Tibial nerve (tissue), 4 donors: Measurements from ENCODE around the gene PTPRM. TPM values are rescaled to one million over a fixed set of nuclear protein-coding genes. Genes with fewer than 3 reads are reported as not detected.

Experiments used
- DNase-seq, 2 donors: peaks; one replicate each; pipeline ENCODE4 v3.0.0-alpha.2; 2019; ENCODE audit warnings: low spot score in 2 of 2
- H3K27ac ChIP-seq, 4 donors: fragments of 200-600 bp; sonication (generic) in 3 of 4; one replicate each; pipeline ENCODE4 v1.5.1; 2017 to 2019; ENCODE audit warnings: mild to moderate bottlenecking in 1 of 4
- H3K27me3 ChIP-seq, 2 donors: fragments of 200-600 bp; sonication (generic) in 1 of 2; one replicate each; pipeline versions ENCODE4 v1.5.1 to v1.6.0; 2017 to 2019
- H3K36me3 ChIP-seq, 3 donors: fragments of 200-600 bp; sonication (generic); one replicate each; pipeline ENCODE4 v1.5.1; 2018 to 2019
- H3K4me1 ChIP-seq, 4 donors: fragments of 200-600 bp; sonication (generic) in 3 of 4; one replicate each; pipeline ENCODE4 v1.5.1; 2017 to 2019
- H3K4me3 ChIP-seq, 4 donors: fragments of 200-600 bp; sonication (generic) in 3 of 4; one replicate each; pipeline ENCODE4 v1.5.1; 2017 to 2019; ENCODE audit warnings: mild to moderate bottlenecking in 1 of 4, moderate library complexity in 1 of 4
- H3K9me3 ChIP-seq, 4 donors: fragments of 200-600 bp; sonication (generic) in 3 of 4; one replicate each; pipeline ENCODE4 v1.5.1; 2017 to 2019
- CTCF ChIP-seq, 5 experiments: fragments of 200-600 bp in 3 of 5; fragments of 450-650 bp in 2 of 5; sonication (generic) in 3 of 5; IDR thresholded peaks; one replicate each; pipeline ENCODE4 v1.5.1; 2016 to 2019; ENCODE audit warnings: antibody characterized with exemption in 5 of 5, mild to moderate bottlenecking in 3 of 5, moderate library complexity in 2 of 5
- EP300 ChIP-seq, 2 donors: sonication (generic); formaldehyde crosslinking; IDR thresholded peaks; one replicate each; pipeline ENCODE4 v1.6.1; 2017; ENCODE audit warnings: antibody characterized with exemption in 2 of 2, mild to moderate bottlenecking in 1 of 2
- POLR2A ChIP-seq, 2 donors: fragments of 450-650 bp; IDR thresholded peaks; one replicate each; pipeline ENCODE4 v1.6.1; 2017; ENCODE audit warnings: antibody characterized with exemption in 2 of 2, mild to moderate bottlenecking in 2 of 2, moderate library complexity in 2 of 2
- WGBS, 2 donors: methylation state at CpG; one replicate each; pipeline ENCODE4 v1.1.5; 2018; 5-methylcytosine and 5-hydroxymethylcytosine counted together
- total RNA-seq, 4 donors: library from RNA; depleted of rRNA; stranded (reverse); fragments of >200 nt; gene quantifications; one replicate each; pipeline ENCODE4 v1.1.0, GENCODE V29; 2016

Gene PTPRM
- total RNA-seq, 4 donors from 2014 or later, result 62.2 to 92.4 (median 80.7) TPM

DNA sequence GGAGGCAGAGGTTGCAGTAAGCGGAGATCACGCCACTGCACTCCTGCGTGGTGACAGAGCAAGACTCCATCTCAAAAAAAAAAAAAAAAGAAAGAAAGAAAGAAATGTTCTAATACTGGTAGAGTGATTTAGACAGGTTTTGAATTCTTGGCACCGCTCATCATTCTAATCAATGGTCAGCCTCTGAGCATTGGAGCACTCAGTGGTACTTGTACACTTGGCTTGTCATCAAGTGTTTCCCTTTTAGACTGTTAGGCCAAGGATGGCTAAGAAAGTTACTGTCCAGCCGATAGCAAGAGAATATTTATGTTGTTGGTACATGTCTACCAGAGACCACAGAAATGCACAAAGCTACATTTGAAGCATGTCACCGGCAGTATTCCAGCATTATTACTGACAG lies 598.0 kb downstream of the PTPRM start:
- Histone ChIP-seq H3K9me3 (no peaks in the 10 kb centered on the region), H3K36me3 (no peaks in the 10 kb centered on the region), H3K27ac (no peak overlapping the region), H3K4me1 (no peaks in the 10 kb centered on the region), H3K4me3 (no peak overlapping the region), H3K27me3 (no peaks in the 10 kb centered on the region)
- no peak for TF ChIP-seq EP300 (IDR thresholded peaks at IDR 0.05)
- no peak for DNase-seq
- 91 to 96% methylated on average over 6 of the region's 6 CpGs for WGBS, 2 donors

DNA sequence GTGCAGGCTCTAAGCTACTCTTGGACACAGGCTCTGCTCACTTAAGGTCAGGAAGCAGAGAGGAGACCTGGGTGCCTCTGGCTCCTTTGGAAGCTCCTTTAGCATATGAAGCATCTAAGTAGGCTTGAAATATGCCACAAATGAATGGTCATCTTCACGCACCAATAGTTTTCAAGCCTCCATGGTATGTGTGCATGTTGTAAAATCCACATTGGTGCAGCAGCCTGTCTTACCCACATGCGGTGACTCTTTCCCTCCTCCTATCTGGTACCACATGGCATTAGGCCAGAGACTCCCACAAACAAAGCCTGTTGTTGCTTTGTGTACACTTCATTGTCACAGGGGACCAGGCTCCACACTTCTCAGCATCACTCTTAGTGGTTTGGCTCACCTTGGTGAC lies 599.9 kb downstream of the PTPRM start:
- H3K9me3 ChIP-seq, result no peaks in the 10 kb centered on the region
- 95 to 96% methylated on average over 2 of the region's 2 CpGs for WGBS, 2 donors
- no peak overlapping the region for H3K4me3 ChIP-seq
- H3K27me3 ChIP-seq, result no peaks in the 10 kb centered on the region
- no peak overlapping the region for H3K27ac ChIP-seq
- TF ChIP-seq POLR2A (IDR thresholded peaks at IDR 0.05) (no peak), EP300 (IDR thresholded peaks at IDR 0.05) (no peak), CTCF (IDR thresholded peaks at IDR 0.05) (no peak)
- no peak for DNase-seq
- H3K4me1 ChIP-seq, result no peaks in the 10 kb centered on the region
- H3K36me3 ChIP-seq, result no peaks in the 10 kb centered on the region

DNA sequence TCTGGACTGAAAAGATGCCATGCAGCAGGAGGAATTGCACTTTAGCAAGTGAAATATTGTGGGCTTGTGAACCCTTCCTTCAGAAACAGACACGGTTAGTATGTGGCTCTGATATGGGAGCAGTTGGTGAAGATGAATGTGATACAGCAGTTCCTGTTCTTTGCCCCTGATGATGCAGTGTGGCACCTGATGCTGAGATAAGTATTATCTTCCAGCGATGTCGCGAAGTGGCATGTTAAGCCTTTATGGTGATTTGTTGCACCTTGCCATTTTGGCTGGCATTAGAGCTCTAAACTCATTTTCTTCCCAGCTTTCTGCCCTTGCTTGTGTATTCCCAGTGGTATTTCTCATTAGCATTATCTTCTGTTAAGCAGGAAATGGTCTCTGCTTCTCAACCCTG lies 600.6 kb downstream of the PTPRM start:
- Histone ChIP-seq H3K4me1 (no peaks in the 10 kb centered on the region), H3K4me3 (no peak overlapping the region), H3K27ac (no peak overlapping the region), H3K27me3 (no peaks in the 10 kb centered on the region), H3K36me3 (no peaks in the 10 kb centered on the region), H3K9me3 (no peaks in the 10 kb centered on the region)
- no peak for TF ChIP-seq POLR2A (IDR thresholded peaks at IDR 0.05)
- TF ChIP-seq EP300 (IDR thresholded peaks at IDR 0.05), result no peak
- no peak for TF ChIP-seq CTCF (IDR thresholded peaks at IDR 0.05)
- no peak for DNase-seq
- WGBS, 2 donors, result 91 to 93% methylated on average over 4 of the region's 4 CpGs

GRCh38 chr18:8169722-8170121 lies 602.6 kb downstream of the PTPRM start:
- H3K36me3 ChIP-seq, result no peaks in the 10 kb centered on the region
- 71 to 81% methylated on average over 1 of the region's 1 CpG for WGBS, 2 donors
- TF ChIP-seq CTCF (IDR thresholded peaks at IDR 0.05) (no peak), EP300 (IDR thresholded peaks at IDR 0.05) (no peak), POLR2A (IDR thresholded peaks at IDR 0.05) (no peak)

GRCh38 chr18:8174771-8175170 lies 607.7 kb downstream of the PTPRM start:
- TF ChIP-seq CTCF (IDR thresholded peaks at IDR 0.05) (no peak), POLR2A (IDR thresholded peaks at IDR 0.05) (no peak), EP300 (IDR thresholded peaks at IDR 0.05) (no peak)
- 95 to 98% methylated on average over 2 of the region's 2 CpGs for WGBS, 2 donors

More at GRCh38 chr18:8169722-8170121, 602.6 kb downstream of the PTPRM start:
- Histone ChIP-seq H3K27ac (no peak overlapping the region), H3K4me3 (no peak overlapping the region), H3K27me3 (no peaks in the 10 kb centered on the region), H3K9me3 (no peaks in the 10 kb centered on the region), H3K4me1 (no peaks in the 10 kb centered on the region)
- DNase-seq, result no peak

DNA sequence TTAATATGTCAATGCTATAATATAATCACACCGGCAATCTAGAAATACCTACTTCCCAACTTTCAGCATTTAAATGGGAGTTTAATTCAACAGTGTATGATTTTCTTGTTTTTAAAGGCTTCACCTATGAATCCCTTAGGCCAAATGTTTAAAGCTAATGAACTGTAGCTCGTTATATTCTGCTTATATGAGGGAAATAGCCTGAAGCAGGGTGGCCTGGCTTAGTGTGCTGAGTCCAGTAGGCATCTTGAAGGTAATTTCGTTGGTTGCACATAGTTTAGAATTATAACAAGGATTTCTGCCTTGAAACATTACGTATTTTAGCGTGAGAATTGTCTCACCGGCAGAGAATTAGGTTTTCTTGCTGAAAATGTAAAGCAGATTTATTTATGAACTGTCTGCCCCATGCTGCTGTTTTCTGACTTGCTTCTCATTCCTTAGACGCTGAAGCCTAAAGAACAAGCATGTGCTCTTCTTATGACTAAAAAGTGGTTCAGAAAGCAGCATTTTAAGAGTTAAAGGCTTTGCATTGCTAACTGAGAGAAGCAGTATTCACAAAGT lies 608.5 kb downstream of the PTPRM start:
- Histone ChIP-seq H3K9me3 (no peaks in the 10 kb centered on the region), H3K4me1 (peaks cover 0 to 37% (median 12%) of the 10 kb centered on the region in 4 donors), H3K36me3 (no peaks in the 10 kb centered on the region), H3K27ac (peak overlapping the region in 2 of 4 donors; percentile 5 to 51), H3K4me3 (no peak overlapping the region), H3K27me3 (no peaks in the 10 kb centered on the region)
- 52 to 56% methylated on average over 7 of the region's 7 CpGs for WGBS, 2 donors
- DNase-seq, result no peak
- no peak for TF ChIP-seq CTCF (IDR thresholded peaks at IDR 0.05)
- no peak for TF ChIP-seq POLR2A (IDR thresholded peaks at IDR 0.05)
- TF ChIP-seq EP300 (IDR thresholded peaks at IDR 0.05), result no peak

More at GRCh38 chr18:8174771-8175170, 607.7 kb downstream of the PTPRM start:
- no peaks in the 10 kb centered on the region for H3K9me3 ChIP-seq
- H3K27ac ChIP-seq, result no peak overlapping the region
- no peak for DNase-seq
- no peaks in the 10 kb centered on the region for H3K27me3 ChIP-seq
- H3K4me1 ChIP-seq, result peaks cover 0 to 37% (median 12%) of the 10 kb centered on the region in 4 donors
- H3K4me3 ChIP-seq, result no peak overlapping the region
- H3K36me3 ChIP-seq, result no peaks in the 10 kb centered on the region
